Coronary artery (tissue), 2 donors: ENCODE results near the gene MFN1.

Experiments
- DNase-seq: peaks from one replicate; pipeline ENCODE4 v3.0.0-alpha.2; 2017; ENCODE audit warnings: low spot score
- H3K27ac ChIP-seq, 2 donors: fragments of 200-600 bp; sonication (generic); one replicate each; pipeline ENCODE4 v1.5.1; 2016 to 2019
- H3K4me3 ChIP-seq: fragments of 200-600 bp; sonication (generic); 2 replicates; pipeline ENCODE4 v1.5.1; 2016; ENCODE audit warnings: mild to moderate bottlenecking, moderate library complexity
- TF ChIP-seq, protein P1 (sequence below): fragments of 200-600 bp; sonication (generic); IDR thresholded peaks from one replicate; pipeline ENCODE4 v1.5.1; 2019; ENCODE audit warnings: antibody characterized with exemption

Gene MFN1

DNA sequence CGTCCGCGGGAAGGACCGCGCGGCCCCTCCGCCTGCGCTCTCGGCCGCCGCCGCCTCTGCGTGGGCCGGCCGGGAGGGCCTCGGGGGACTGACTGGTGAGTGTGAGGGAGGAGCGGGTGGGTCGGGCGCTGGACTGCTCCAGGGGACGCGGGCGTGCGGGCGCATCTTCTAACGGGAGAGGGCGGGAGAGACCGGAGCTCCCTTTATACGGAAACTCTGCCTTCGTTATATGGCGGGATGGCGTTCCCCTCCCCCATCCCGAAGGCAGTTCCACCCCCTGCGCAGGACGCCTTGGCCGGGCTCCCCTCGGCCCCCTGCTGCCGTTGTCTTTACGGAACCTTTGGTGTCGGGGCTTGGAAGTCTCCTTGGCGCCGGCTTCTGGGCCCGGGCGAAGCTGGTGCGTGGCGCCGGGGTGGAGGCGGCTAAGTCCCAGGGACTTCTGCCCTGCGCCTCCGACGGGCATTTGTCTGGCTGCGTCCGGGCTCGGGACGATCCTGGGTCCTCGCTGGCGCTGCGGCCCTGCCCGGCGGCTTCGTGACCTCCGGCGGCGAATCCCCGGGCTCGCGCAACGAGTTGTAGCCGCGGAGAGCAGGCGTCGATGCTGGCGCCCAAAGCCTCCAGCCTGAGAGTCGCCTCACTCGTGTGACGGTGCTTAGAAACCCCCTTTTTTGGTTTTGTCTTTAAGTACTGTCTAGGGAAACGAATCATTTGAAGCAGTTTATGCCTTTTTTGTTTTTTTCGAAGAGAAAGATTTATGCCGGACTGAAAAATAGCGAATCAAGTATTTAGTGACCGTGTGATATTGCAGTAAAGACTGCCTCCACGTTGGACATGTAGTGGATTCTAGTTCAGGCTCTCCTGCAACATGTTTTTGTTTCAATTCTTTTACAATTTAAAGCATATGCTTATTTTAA is 24.1 kb upstream of the MFN1 start:
- TF ChIP-seq, protein P1, sequence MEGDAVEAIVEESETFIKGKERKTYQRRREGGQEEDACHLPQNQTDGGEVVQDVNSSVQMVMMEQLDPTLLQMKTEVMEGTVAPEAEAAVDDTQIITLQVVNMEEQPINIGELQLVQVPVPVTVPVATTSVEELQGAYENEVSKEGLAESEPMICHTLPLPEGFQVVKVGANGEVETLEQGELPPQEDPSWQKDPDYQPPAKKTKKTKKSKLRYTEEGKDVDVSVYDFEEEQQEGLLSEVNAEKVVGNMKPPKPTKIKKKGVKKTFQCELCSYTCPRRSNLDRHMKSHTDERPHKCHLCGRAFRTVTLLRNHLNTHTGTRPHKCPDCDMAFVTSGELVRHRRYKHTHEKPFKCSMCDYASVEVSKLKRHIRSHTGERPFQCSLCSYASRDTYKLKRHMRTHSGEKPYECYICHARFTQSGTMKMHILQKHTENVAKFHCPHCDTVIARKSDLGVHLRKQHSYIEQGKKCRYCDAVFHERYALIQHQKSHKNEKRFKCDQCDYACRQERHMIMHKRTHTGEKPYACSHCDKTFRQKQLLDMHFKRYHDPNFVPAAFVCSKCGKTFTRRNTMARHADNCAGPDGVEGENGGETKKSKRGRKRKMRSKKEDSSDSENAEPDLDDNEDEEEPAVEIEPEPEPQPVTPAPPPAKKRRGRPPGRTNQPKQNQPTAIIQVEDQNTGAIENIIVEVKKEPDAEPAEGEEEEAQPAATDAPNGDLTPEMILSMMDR, result no peak
- peak; percentile 83 for DNase-seq
- Histone ChIP-seq H3K27ac (peak overlapping the region; percentile 97 to 100), H3K4me3 (peak overlapping the region; percentile 99)

DNA sequence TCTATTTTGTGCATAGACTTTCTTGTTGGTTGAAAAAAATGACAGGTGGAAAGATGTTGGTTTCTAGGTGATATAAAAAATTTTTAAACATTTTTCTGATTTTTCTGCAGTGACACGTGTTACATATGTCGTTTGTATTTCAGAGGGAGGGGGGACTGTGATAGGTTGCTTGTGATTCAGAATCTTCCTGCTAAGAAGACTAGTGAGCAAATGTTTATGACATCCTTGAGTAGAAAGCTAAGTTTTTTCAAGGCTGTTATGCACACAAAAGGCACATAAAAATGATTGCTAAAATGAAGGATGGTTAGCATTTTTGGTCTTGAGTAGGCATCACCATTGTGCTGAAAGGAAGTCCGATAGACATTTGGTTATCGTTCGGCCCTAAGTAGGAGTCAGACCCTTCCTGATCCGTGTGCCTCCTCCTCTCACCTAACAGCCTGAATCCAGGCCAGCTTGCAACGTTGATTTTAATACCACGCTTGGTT is 23.2 kb upstream of the MFN1 start:
- TF ChIP-seq, protein P1, result no peak
- Histone ChIP-seq H3K4me3 (peak overlapping the region; percentile 99), H3K27ac (peak overlapping the region; percentile 97 to 100)
- no peak for DNase-seq

GRCh38 chr3:179330438-179330837 is 17.1 kb upstream of the MFN1 start:
- H3K27ac ChIP-seq, result no peak overlapping the region
- no peak for DNase-seq
- no peak overlapping the region for H3K4me3 ChIP-seq
- TF ChIP-seq, protein P1, result no peak

- no peak overlapping the region for H3K27ac ChIP-seq
- TF ChIP-seq, protein P1, result no peak
- no peak overlapping the region for H3K4me3 ChIP-seq
- no peak for DNase-seq
Observed at GRCh38 chr3:179332240-179332639, 15.3 kb upstream of the MFN1 start.

- Histone ChIP-seq H3K4me3 (no peak overlapping the region), H3K27ac (no peak overlapping the region)
- TF ChIP-seq, protein P1, result no peak
- no peak for DNase-seq
Observed at GRCh38 chr3:179333084-179333483, 14.4 kb upstream of the MFN1 start.

- TF ChIP-seq, protein P1, result no peak
Observed at GRCh38 chr3:179336345-179336929, 11.1 kb upstream of the MFN1 start.

More at GRCh38 chr3:179336345-179336929, 11.1 kb upstream of the MFN1 start:
- peak overlapping the region in 1 of 2 donors; percentile 13 for H3K27ac ChIP-seq
- no peak overlapping the region for H3K4me3 ChIP-seq
- DNase-seq, result no peak
